Esophagus squamous epithelium (tissue), 4 donors: ENCODE results near the gene PTPA.

ENCODE experiments used
- POLR2A ChIP-seq, 4 donors: fragments of 450-650 bp; IDR thresholded peaks; one replicate each; pipeline ENCODE4 v1.6.1; 2017; ENCODE audit warnings: antibody characterized with exemption in 4 of 4, mild to moderate bottlenecking in 4 of 4, moderate library complexity in 3 of 4
- TF ChIP-seq, protein P1 (sequence below), 6 experiments: fragments of 450-650 bp in 4 of 6; fragments of 200-600 bp in 2 of 6; sonication (generic) in 2 of 6; IDR thresholded peaks; one replicate each; pipeline ENCODE4 v1.5.1; 2016 to 2019; ENCODE audit warnings: antibody characterized with exemption in 6 of 6, mild to moderate bottlenecking in 4 of 6, moderate library complexity in 4 of 6

DNA sequence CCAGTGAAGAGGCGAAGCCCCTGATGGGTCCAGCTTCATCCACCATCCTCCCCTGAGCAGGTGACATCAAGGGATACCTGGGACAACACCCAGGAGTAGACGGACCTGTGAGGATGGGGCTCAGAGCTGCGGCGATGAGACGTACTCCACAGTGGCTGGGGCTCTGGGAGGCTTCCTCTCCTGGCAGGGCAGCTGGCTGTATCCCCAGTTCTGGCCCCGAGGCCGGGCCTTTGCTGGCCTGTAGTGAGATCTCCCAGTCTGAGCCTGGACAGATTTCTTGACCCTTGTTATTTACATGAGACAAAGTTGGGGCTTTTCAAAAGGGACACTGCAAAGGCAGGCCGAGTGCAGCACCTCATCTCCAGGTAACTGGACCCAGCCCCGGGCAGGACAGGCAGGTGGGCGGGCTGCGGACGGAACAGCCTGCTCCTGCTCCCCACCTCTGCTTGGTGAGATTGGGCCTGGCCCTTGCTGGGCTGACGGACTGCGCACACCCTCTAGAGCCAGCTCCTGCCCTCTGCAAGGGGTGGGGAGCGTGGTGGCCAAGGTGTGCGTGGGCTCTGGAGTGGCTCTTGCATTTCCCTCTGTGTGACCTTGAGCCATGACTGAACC lies 43.8 kb downstream of the PTPA start:
- TF ChIP-seq, protein P1, sequence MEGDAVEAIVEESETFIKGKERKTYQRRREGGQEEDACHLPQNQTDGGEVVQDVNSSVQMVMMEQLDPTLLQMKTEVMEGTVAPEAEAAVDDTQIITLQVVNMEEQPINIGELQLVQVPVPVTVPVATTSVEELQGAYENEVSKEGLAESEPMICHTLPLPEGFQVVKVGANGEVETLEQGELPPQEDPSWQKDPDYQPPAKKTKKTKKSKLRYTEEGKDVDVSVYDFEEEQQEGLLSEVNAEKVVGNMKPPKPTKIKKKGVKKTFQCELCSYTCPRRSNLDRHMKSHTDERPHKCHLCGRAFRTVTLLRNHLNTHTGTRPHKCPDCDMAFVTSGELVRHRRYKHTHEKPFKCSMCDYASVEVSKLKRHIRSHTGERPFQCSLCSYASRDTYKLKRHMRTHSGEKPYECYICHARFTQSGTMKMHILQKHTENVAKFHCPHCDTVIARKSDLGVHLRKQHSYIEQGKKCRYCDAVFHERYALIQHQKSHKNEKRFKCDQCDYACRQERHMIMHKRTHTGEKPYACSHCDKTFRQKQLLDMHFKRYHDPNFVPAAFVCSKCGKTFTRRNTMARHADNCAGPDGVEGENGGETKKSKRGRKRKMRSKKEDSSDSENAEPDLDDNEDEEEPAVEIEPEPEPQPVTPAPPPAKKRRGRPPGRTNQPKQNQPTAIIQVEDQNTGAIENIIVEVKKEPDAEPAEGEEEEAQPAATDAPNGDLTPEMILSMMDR (IDR thresholded peaks at IDR 0.05): no peak
- TF ChIP-seq POLR2A (IDR thresholded peaks at IDR 0.05): no peak
